H1 (cell line): ENCODE data around the gene SPARC. TPM values are rescaled to one million over a fixed set of nuclear protein-coding genes. Genes with fewer than 3 reads are reported as not detected.

Source experiments
- CTCF ChIA-PET: fragments of 300-600 bp; sonication (Branson Sonifier 250); formaldehyde crosslinking; loops from one replicate; lab custom pipeline; 2021; ENCODE audit not compliant: partially characterized antibody; lab: Charles Lee
- POLR2A ChIA-PET: fragments of 300-600 bp; sonication (Branson Sonifier 250); formaldehyde crosslinking; loops from one replicate; lab custom pipeline; 2021; ENCODE audit warnings: inconsistent platforms; ENCODE audit not compliant: partially characterized antibody; lab: Charles Lee
- DNase-seq, 2 experiments: peaks; one replicate each; pipeline versions ENCODE4 v3.0.0 to v3.0.0-alpha.2; 2010 to 2022; ENCODE audit warnings: low spot score in 2 of 2, low read depth in 1 of 2, mixed read lengths in 1 of 2
- FAIRE-seq: peaks from 2 replicates; lab custom pipeline; 2011; peaks lifted over from hg19 to GRCh38; lab: Jason Lieb, UNC
- H2AFZ ChIP-seq: 2 replicates; pipeline ENCODE4 v1.8.1; 2012; ENCODE audit warnings: low read length, inconsistent platforms
- H2AK5ac ChIP-seq: 2 replicates; pipeline ENCODE4 v1.6.1; 2013; ENCODE audit warnings: low read depth, low read length
- H2BK120ac ChIP-seq: replicated peaks from 2 replicates; pipeline ENCODE3; 2013; ENCODE audit warnings: low read depth, low read length, inconsistent platforms
- H2BK12ac ChIP-seq: 2 replicates; pipeline ENCODE4 v1.6.1; 2013; ENCODE audit warnings: low read depth, low read length
- H2BK15ac ChIP-seq: 2 replicates; pipeline ENCODE4 v1.6.1; 2013; ENCODE audit warnings: low read length
- H2BK20ac ChIP-seq: 2 replicates; pipeline ENCODE4 v1.6.1; 2013; ENCODE audit warnings: low read length
- H2BK5ac ChIP-seq: 2 replicates; pipeline ENCODE4 v1.6.1; 2013; ENCODE audit warnings: low read depth, low read length
- H3K14ac ChIP-seq: 2 replicates; pipeline ENCODE4 v1.6.1; 2013; ENCODE audit warnings: inconsistent platforms; ENCODE audit not compliant: insufficient read length
- H3K18ac ChIP-seq: 2 replicates; pipeline ENCODE4 v1.6.1; 2013; ENCODE audit warnings: low read length; ENCODE audit errors: extremely low read depth
- H3K23ac ChIP-seq: 2 replicates; pipeline ENCODE4 v1.6.1; 2013; ENCODE audit warnings: inconsistent platforms; ENCODE audit not compliant: insufficient read length
- H3K23me2 ChIP-seq: 2 replicates; pipeline ENCODE4 v1.6.1; 2013; ENCODE audit warnings: low read depth, low read length
- H3K27ac ChIP-seq: 2 replicates; pipeline ENCODE4 v1.6.1; 2011; ENCODE audit warnings: low read depth, low read length, inconsistent platforms
- H3K27me3 ChIP-seq, 4 experiments: replicated peaks in 1 of 4; 1 replicate in 1 of 4; 2 replicates in 3 of 4; pipeline versions ENCODE4 v1.6.1 to v1.8.1; 2011 to 2013; ENCODE audit warnings: low read length in 3 of 4, mild to moderate bottlenecking in 3 of 4, inconsistent platforms in 2 of 4, mixed read lengths in 2 of 4, moderate library complexity in 1 of 4; ENCODE audit not compliant: control insufficient read depth in 3 of 4, insufficient read depth in 3 of 4; ENCODE audit errors: extremely low read depth in 1 of 4
- H3K36me3 ChIP-seq, 4 experiments: 2 replicates each; pipeline versions ENCODE4 v1.6.1 to v1.8.1; 2011 to 2013; ENCODE audit warnings: mild to moderate bottlenecking in 4 of 4, low read length in 3 of 4, moderate library complexity in 2 of 4, control low read depth in 1 of 4, inconsistent platforms in 1 of 4; ENCODE audit not compliant: insufficient read depth in 4 of 4, control insufficient read depth in 2 of 4
- H3K4ac ChIP-seq: replicated peaks from 2 replicates; pipeline ENCODE3; 2013; ENCODE audit warnings: low read length, low read depth, mixed read lengths, inconsistent platforms; ENCODE audit not compliant: insufficient read length
- H3K4me1 ChIP-seq, 4 experiments: replicated peaks in 1 of 4; 1 replicate in 1 of 4; 2 replicates in 3 of 4; pipeline versions ENCODE4 v1.6.1 to v1.8.1; 2011 to 2013; ENCODE audit warnings: low read length in 3 of 4, inconsistent platforms in 2 of 4, mixed read lengths in 1 of 4; ENCODE audit not compliant: insufficient read depth in 4 of 4, control insufficient read depth in 3 of 4
- H3K4me2 ChIP-seq, 2 experiments: 2 replicates each; pipeline versions ENCODE4 v1.6.1 to v1.8.1; 2011 to 2013; ENCODE audit warnings: low read depth in 2 of 2, low read length in 2 of 2, control low read depth in 1 of 2, inconsistent platforms in 1 of 2, mild to moderate bottlenecking in 1 of 2; ENCODE audit not compliant: insufficient read depth in 1 of 2
- H3K4me3 ChIP-seq, 4 experiments: fragments of 200-600, 300-600 bp in 1 of 4; sonication (generic), shearing (Covaris generic), sonication (Bioruptor Twin) in 1 of 4; 2 replicates each; pipeline versions ENCODE4 v1.5.1 to v1.8.1; 2011 to 2016; ENCODE audit warnings: low read length in 4 of 4, low read depth in 3 of 4, control low read depth in 2 of 4, inconsistent platforms in 2 of 4, mild to moderate bottlenecking in 2 of 4, mixed read lengths in 1 of 4, moderate library complexity in 1 of 4; ENCODE audit not compliant: insufficient read depth in 2 of 4; ENCODE audit errors: extremely low read depth in 1 of 4
- H3K56ac ChIP-seq: replicated peaks from 2 replicates; pipeline ENCODE3; 2013; ENCODE audit warnings: low read depth, mild to moderate bottlenecking, mixed read lengths, low read length, inconsistent platforms; ENCODE audit not compliant: insufficient read length
- H3K79me1 ChIP-seq: 2 replicates; pipeline ENCODE4 v1.6.1; 2013; ENCODE audit warnings: low read depth, low read length, control low read depth
- H3K79me2 ChIP-seq, 2 experiments: 2 replicates each; pipeline versions ENCODE4 v1.6.1 to v1.8.1; 2012 to 2013; ENCODE audit warnings: low read length in 2 of 2, mild to moderate bottlenecking in 2 of 2, inconsistent platforms in 1 of 2; ENCODE audit not compliant: insufficient read depth in 2 of 2, control insufficient read depth in 1 of 2
- H3K9ac ChIP-seq, 4 experiments: replicated peaks in 1 of 4; 1 replicate in 1 of 4; 2 replicates in 3 of 4; pipeline versions ENCODE4 v1.6.1 to v1.8.1; 2011 to 2013; ENCODE audit warnings: low read depth in 3 of 4, low read length in 3 of 4, control low read depth in 2 of 4, mild to moderate bottlenecking in 2 of 4, moderate library complexity in 2 of 4, inconsistent platforms in 1 of 4; ENCODE audit errors: extremely low read depth in 1 of 4
- H3K9me3 ChIP-seq, 2 experiments: 2 replicates each; pipeline versions ENCODE4 v1.6.1 to v1.8.1; 2012 to 2013; ENCODE audit warnings: mild to moderate bottlenecking in 2 of 2, moderate library complexity in 2 of 2, control low read depth in 1 of 2, inconsistent platforms in 1 of 2, low read depth in 1 of 2, low read length in 1 of 2, mixed read lengths in 1 of 2; ENCODE audit not compliant: insufficient read depth in 2 of 2
- H4K20me1 ChIP-seq, 2 experiments: replicated peaks in 1 of 2; 2 replicates each; pipeline versions ENCODE3 to v1.8.1; 2011 to 2013; ENCODE audit warnings: inconsistent platforms in 2 of 2, low read length in 2 of 2, mild to moderate bottlenecking in 1 of 2; ENCODE audit not compliant: insufficient read depth in 2 of 2, control insufficient read depth in 1 of 2
- H4K5ac ChIP-seq: 2 replicates; pipeline ENCODE4 v1.6.1; 2013; ENCODE audit warnings: low read length, low read depth, mixed read lengths, inconsistent platforms; ENCODE audit not compliant: insufficient read length
- H4K8ac ChIP-seq: 2 replicates; pipeline ENCODE4 v1.8.0; 2013; ENCODE audit warnings: mild to moderate bottlenecking, moderate library complexity, low read length, inconsistent platforms; ENCODE audit not compliant: insufficient read depth; ENCODE audit errors: extremely low read depth
- H4K91ac ChIP-seq: replicated peaks from 2 replicates; pipeline ENCODE3; 2013; ENCODE audit warnings: low read length, mixed read lengths, inconsistent platforms; ENCODE audit not compliant: insufficient read length
- ASH2L ChIP-seq: fragments of 200-600, 300-600 bp; sonication (generic); IDR thresholded peaks from one replicate; pipeline ENCODE4 v1.7.1; 2017; ENCODE audit warnings: low read length
- BACH1 ChIP-seq: IDR thresholded peaks from 2 replicates; pipeline ENCODE4 v1.6.1; 2012; ENCODE audit warnings: low read length, improper control_type of control experiment
- CTCF ChIP-seq, 3 experiments: IDR thresholded peaks; 1 replicate in 2 of 3; 2 replicates in 1 of 3; pipeline versions ENCODE4 v1.5.1 to v1.6.1; 2011; ENCODE audit warnings: low read length in 3 of 3, mild to moderate bottlenecking in 3 of 3, inconsistent platforms in 2 of 3, low read depth in 1 of 3, moderate library complexity in 1 of 3; ENCODE audit not compliant: insufficient read depth in 1 of 3; ENCODE audit errors: control extremely low read depth in 1 of 3
- EGR1 ChIP-seq: IDR thresholded peaks from 2 replicates; pipeline ENCODE4 v1.6.1; 2011; ENCODE audit warnings: low read depth, low read length, borderline replicate concordance
- KDM1A ChIP-seq: fragments of 200-600, 300-600 bp; sonication (generic); IDR thresholded peaks from 2 replicates; pipeline ENCODE4 v1.7.1; 2016; ENCODE audit warnings: mild to moderate bottlenecking, low read length, borderline replicate concordance
- RAD21 ChIP-seq, 2 experiments: IDR thresholded peaks in 1 of 2; conservative IDR thresholded peaks in 1 of 2; 2 replicates each; pipeline ENCODE4 v1.6.1; 2011; ENCODE audit warnings: low read depth in 2 of 2, low read length in 2 of 2, improper control_type of control experiment in 1 of 2, inconsistent platforms in 1 of 2, mild to moderate bottlenecking in 1 of 2, moderate library complexity in 1 of 2
- TAF7 ChIP-seq: optimal IDR thresholded peaks from 2 replicates; pipeline ENCODE3; 2011; ENCODE audit warnings: low read depth, mild to moderate bottlenecking, inconsistent platforms, low read length, moderate library complexity, borderline replicate concordance
- TCF12 ChIP-seq: IDR thresholded peaks from 2 replicates; pipeline ENCODE4 v1.6.1; 2011; ENCODE audit warnings: low read depth, mild to moderate bottlenecking, low read length
- WGBS, 2 experiments: shearing (Covaris generic) in 1 of 2; methylation state at CpG; one replicate each; pipeline versions ENCODE4 v1.1.6 to v1.1.7; 2013 to 2015; ENCODE audit warnings: low lambda C conversion rate in 2 of 2, mixed read lengths in 2 of 2, inconsistent platforms in 1 of 2, low coverage in 1 of 2, missing lambda C conversion rate in 1 of 2; ENCODE audit not compliant: insufficient replicate concordance in 2 of 2, insufficient coverage in 1 of 2, insufficient read length in 1 of 2; ENCODE audit errors: extremely low coverage in 1 of 2, missing lambda C conversion rate in 1 of 2; 5-methylcytosine and 5-hydroxymethylcytosine counted together
- polyA plus RNA-seq, 7 experiments: library from polyadenylated mRNA; depleted of rRNA in 3 of 7; stranded (reverse) in 5 of 7; unstranded in 2 of 7; fragments of >200 nt in 5 of 7; fragments of 200-250 nt in 2 of 7; gene quantifications; 1 replicate in 5 of 7; 2 replicates in 1 of 7; 4 replicates in 1 of 7; pipeline versions ENCODE4 v1.2.1 to v1.2.3, GENCODE V29; 2011 to 2013; ENCODE audit warnings: missing spikeins in 2 of 7, mixed read lengths in 2 of 7
- total RNA-seq: library from RNA; stranded (reverse); fragmentation: NEBNext Ultra II Directional; extraction: Animal tissue kit (Norgen Biotek cat#: 25700); gene quantifications from 2 replicates; pipeline ENCODE4 v1.2.1, GENCODE V29; 2021

SPARC gene
- total and polyA plus RNA-seq, 2 of the 8 experiments (the other 6 are each of a cell fraction or from before 2014, with no cell fraction given) = 375 to 438 TPM

GRCh38 chr5:151719228-151720000 is 32.7 kb upstream of the SPARC start:
- Histone ChIP-seq H2BK5ac (no peak overlapping the region), H2BK20ac (no peak overlapping the region), H4K5ac (no peak overlapping the region), H3K79me1 (no peaks in the 10 kb centered on the region), H3K36me3 (no peaks in the 10 kb centered on the region)
- 89% methylated on average over 6 of the region's 6 CpGs; no CpG with 5 or more reads in 1 of the 2 experiments for WGBS, 2 experiments
- CTCF ChIA-PET = interaction anchor here (0.6 to 11.6 kb wide), 31 partner anchors 10 to 400 kb away, joined by 3 to 198 read pairs (median 5); partner anchors contain the start of gene SPARC
- peak; percentile 54 to 56 (median 55) for TF ChIP-seq CTCF (IDR thresholded peaks at IDR 0.05; ENCODE audit: control extremely low read depth in 1 of 3, insufficient read depth in 1 of 3, low read depth in 1 of 3, low read length in 3 of 3)
- no peak for TF ChIP-seq BACH1
- TF ChIP-seq TAF7 = no peak
- TF ChIP-seq TCF12 = no peak
- no peak for TF ChIP-seq EGR1
- TF ChIP-seq KDM1A = 0 out of 2 replicates have a peak, but pooled peaks have one; percentile 27
- TF ChIP-seq RAD21 (IDR thresholded peaks at IDR 0.05 in 1 of 2, conservative IDR thresholded peaks at IDR 0.05 in 1 of 2; ENCODE audit: low read depth in 2 of 2, low read length in 2 of 2) = peak; percentile 65 to 73
- TF ChIP-seq ASH2L = no peak
- TF ChIP-seq, all 59 proteins: peak for 3
- H3K4me2 ChIP-seq = no peak overlapping the region
- no peak overlapping the region for H4K8ac ChIP-seq
- H4K20me1 ChIP-seq = no peaks in the 10 kb centered on the region
- H3K4me1 ChIP-seq = peaks cover 0 to 10% (median 6%) of the 10 kb centered on the region in 4 experiments; a peak in 4 of 7 replicates
- H4K91ac ChIP-seq = no peak overlapping the region
- POLR2A ChIA-PET = interaction anchor here (0.9 to 1.7 kb wide), 3 partner anchors 21 to 51 kb away, joined by 3 to 5 read pairs (median 4); no protein-coding TSS in a partner anchor
- H2BK120ac ChIP-seq = no peak overlapping the region
- no peak overlapping the region for H3K4me3 ChIP-seq
- no peaks in the 10 kb centered on the region for H3K23me2 ChIP-seq
- no peak overlapping the region for H3K4ac ChIP-seq
- H2AFZ ChIP-seq = no peak overlapping the region
- no peak overlapping the region for H3K56ac ChIP-seq
- no peak overlapping the region for H2AK5ac ChIP-seq
- peak in 1 of 2 experiments; percentile 67 for DNase-seq
- no peaks in the 10 kb centered on the region for H3K27me3 ChIP-seq
- H2BK12ac ChIP-seq = no peak overlapping the region
- no peak overlapping the region for H3K18ac ChIP-seq
- no peak overlapping the region for H3K23ac ChIP-seq
- no peak overlapping the region for H3K9ac ChIP-seq
- no peak for FAIRE-seq
- H3K9me3 ChIP-seq = peaks cover 0 to 3% of the 10 kb centered on the region in 2 experiments; a peak in 1 of 4 replicates
- no peak overlapping the region for H3K14ac ChIP-seq
- H2BK15ac ChIP-seq = no peak overlapping the region
- H3K79me2 ChIP-seq = no peaks in the 10 kb centered on the region
- no peak overlapping the region for H3K27ac ChIP-seq
